ENCODE results near the gene GPSM1. TPM values are rescaled to one million over a fixed set of nuclear protein-coding genes. Genes with fewer than 3 reads are reported as not detected.

The GPSM1 gene
- total RNA-seq, 1 donor from 2014 or later: 69.0 TPM

DNA sequence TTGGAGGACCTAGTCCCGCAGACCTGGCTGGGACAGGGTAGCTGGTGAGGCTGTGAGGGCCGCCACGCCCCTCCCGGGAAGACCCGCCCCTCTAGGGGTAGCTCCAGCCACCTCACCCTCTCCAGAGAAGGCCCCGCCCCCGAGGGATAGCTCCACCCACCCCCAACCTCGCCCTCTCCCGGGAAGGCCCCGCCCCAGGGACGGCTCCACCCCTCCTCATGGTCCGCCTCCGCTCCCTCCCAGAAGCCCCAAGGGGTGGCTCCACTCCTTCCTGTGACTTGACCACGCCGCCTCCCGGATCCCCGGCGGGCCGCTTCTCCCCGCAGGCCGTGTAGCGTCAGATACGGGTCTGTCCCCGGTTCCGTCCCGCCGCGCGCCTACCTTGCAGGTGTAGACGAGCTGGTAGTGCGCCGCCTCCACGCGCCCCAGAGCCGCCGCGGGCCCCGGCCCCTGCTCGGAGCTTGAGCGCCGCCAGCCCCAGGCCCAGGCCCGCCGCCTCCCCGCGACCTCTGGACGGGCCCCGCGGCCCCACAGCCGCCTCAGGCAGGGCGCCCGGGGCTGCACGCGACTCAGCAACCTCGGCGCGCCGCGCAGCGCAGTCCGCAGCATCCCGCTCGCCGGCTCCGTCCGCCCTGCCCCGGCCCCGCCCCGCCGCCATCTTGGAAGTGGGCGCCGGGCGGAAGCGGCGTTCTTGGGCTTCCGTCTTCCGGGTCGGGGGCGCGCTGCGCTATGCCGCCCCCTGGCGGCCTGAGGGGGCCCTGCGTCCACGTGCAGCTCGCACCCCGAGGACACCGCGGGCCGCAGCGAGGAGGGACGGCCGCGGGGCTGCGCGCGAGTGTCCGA, 36.0 kb downstream of the GPSM1 start, which contains the start of gene DNLZ:
DNLZ (minus strand) TSS at position 639 of the 843 bp plus-strand sequence; CDS start at position 609, 30 bp downstream.
- intact Hi-C loops (cut with micrococcal nuclease): no loop called here

DNA sequence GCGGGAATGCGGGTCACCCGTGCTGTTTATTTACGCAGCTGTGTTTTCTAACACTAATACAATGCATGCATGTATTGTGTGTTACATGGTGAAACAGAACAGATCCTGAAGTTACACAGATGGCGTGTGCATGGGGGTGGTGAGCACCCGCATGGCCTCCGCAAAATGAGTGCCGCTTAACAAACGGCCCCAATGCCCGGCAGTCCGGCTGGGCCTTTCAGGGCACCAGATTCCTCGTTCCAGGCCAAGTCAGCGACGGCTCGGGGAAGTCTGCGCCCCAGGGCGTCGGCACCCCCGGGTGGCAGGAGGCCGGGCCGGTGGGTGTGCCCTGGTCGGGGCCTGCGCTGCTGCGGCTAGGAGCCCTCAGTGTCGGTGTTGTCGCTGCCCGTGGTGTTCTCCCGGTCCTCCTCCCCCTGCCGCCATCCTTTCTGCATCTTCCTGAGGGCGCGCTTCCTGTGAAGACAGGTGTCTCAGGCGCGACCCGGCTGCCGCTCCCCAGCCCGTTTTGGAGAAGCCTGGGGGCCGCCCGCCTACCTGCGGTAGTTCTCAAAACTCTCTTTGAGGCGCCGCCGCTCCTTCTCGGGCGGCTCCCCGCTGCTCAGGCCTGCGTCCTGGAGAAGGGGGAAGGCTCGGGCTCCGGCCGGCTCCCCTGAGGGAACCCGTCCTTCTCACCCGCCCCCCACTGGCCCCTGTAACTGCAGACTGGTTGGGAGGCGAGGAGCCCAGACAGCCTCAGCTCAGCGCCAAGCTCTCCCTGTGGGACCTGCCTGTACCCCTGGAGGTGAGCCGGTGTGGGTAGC, 36.8 kb downstream of the GPSM1 start:
- TF ChIP-seq, protein P1, sequence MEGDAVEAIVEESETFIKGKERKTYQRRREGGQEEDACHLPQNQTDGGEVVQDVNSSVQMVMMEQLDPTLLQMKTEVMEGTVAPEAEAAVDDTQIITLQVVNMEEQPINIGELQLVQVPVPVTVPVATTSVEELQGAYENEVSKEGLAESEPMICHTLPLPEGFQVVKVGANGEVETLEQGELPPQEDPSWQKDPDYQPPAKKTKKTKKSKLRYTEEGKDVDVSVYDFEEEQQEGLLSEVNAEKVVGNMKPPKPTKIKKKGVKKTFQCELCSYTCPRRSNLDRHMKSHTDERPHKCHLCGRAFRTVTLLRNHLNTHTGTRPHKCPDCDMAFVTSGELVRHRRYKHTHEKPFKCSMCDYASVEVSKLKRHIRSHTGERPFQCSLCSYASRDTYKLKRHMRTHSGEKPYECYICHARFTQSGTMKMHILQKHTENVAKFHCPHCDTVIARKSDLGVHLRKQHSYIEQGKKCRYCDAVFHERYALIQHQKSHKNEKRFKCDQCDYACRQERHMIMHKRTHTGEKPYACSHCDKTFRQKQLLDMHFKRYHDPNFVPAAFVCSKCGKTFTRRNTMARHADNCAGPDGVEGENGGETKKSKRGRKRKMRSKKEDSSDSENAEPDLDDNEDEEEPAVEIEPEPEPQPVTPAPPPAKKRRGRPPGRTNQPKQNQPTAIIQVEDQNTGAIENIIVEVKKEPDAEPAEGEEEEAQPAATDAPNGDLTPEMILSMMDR (IDR thresholded peaks at IDR 0.05; ENCODE audit: borderline replicate concordance): peak; percentile 35
- Histone ChIP-seq H3K9me3 (replicated peaks) (no peaks in the 10 kb centered on the region), H3K4me1 (peaks cover 36% of the 10 kb centered on the region), H3K36me3 (no peaks in the 10 kb centered on the region), H3K27ac (replicated peaks) (no peak overlapping the region), H3K27me3 (ENCODE audit: low read depth) (no peaks in the 10 kb centered on the region), H3K4me3 (peak overlapping the region; percentile 81)
- DNase-seq: no peak
- intact Hi-C loops (cut with micrococcal nuclease): no loop called here

More for the DNA sequence above, 36.0 kb downstream of the GPSM1 start, which contains the start of gene DNLZ:
- peak within 1 kb of the TSS; percentile 81 for H3K4me3 ChIP-seq
- DNase-seq: peak; percentile 98
- no peaks in the 10 kb centered on the region for H3K27me3 ChIP-seq (ENCODE audit: low read depth)
- TF ChIP-seq, protein P1 (IDR thresholded peaks at IDR 0.05; ENCODE audit: borderline replicate concordance): peak; percentile 98
- H3K36me3 ChIP-seq: no peaks in the 10 kb centered on the region
- H3K4me1 ChIP-seq: peaks cover 38% of the 10 kb centered on the region
- H3K9me3 ChIP-seq (replicated peaks): no peaks in the 10 kb centered on the region
- peak within 1 kb of the TSS; percentile 99 for H3K27ac ChIP-seq (replicated peaks)

DNA sequence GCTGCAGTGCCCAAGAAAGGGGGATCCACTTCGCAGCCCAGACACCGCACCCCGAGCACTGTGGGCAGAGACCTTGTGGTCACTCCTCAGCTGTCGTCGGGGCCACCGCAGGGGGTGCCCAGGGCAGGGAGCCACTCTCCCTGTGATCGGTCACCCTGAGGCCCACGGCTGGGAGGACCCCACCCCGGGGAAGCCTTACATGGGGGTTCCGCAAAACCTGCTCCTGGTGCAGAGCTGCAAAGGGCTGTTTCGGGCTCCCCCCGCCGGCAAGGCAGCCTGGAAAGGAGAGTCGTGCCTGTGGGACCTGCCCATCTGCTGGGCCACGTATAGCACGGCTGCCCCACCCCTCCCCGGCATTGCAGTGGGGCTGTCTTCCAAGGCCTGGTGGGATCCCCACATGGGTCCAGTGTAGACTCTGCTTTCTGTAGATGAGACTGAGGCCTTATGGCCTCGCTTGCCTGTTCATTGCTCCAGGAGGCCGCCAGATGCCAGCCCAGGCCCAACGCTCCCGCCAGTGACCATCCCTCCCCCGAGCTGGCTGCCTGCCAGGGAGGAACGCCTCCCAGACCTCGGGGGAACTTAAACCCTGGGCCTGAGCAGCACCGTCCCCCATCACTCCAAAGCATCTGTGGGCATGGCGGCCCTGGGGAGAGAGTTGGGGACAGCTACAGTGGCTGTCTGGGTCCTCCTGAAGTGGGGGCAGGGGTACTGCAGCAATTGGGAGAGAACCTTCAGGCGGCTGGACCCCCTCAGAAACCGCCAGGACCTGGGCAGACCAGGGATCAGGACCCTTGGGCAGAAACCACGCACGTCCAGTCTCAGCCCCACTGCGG, 37.8 kb downstream of the GPSM1 start:
- intact Hi-C loops (cut with micrococcal nuclease): no loop called here
- no peak for DNase-seq
- Histone ChIP-seq H3K9me3 (replicated peaks) (no peaks in the 10 kb centered on the region), H3K4me3 (no peak overlapping the region), H3K4me1 (peaks cover 36% of the 10 kb centered on the region), H3K36me3 (no peaks in the 10 kb centered on the region), H3K27ac (replicated peaks) (no peak overlapping the region), H3K27me3 (ENCODE audit: low read depth) (no peaks in the 10 kb centered on the region)
- TF ChIP-seq, protein P1 (IDR thresholded peaks at IDR 0.05; ENCODE audit: borderline replicate concordance): no peak

DNA sequence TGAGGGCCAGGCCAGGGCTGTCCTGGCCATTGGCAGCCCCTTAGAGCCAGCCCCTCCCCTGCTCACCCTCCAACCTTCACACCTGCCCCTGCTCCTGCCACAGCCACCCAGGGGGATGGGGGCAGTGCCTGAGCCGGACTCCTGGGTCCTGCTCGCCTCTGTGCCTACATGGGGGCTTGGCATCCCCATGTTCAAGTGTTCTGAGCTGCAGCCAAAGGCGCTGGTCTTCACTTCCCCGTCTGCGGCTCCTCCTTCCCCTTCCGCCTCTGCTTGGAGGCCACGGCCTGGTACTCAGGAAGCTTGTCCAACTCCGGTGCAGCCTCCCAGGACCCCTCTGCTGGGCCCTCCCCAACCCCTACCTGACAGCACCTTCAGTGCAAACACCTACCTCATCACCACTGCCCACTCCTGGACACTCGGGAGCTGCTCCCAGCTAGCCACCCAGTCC, 38.5 kb downstream of the GPSM1 start:
- intact Hi-C loops (cut with micrococcal nuclease): no loop called here
- Histone ChIP-seq H3K27me3 (ENCODE audit: low read depth) (no peaks in the 10 kb centered on the region), H3K4me1 (peaks cover 29% of the 10 kb centered on the region), H3K9me3 (replicated peaks) (no peaks in the 10 kb centered on the region), H3K27ac (replicated peaks) (no peak overlapping the region), H3K36me3 (no peaks in the 10 kb centered on the region), H3K4me3 (no peak overlapping the region)
- DNase-seq: no peak
- TF ChIP-seq, protein P1 (IDR thresholded peaks at IDR 0.05; ENCODE audit: borderline replicate concordance): no peak

DNA sequence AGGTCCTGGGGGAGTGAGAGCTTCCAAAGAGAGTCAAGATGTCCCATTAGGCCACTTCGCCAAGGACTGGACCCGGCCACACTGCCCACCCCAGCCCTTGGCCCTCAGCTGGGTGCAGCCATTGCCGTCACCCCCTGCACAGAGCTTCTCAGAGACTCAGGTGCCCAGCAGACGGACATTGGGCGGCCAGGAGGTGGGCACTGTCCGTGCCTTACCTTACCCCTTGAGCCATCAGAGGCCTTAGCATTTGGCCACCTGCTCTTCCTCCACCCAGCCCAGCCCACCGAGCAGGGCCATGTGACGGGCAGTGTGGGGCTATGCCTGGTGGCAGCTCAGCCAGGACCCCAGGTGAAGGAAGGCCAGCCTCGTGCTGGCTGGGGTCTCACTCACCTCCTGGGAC, 39.5 kb downstream of the GPSM1 start:
- H3K27me3 ChIP-seq (ENCODE audit: low read depth): no peaks in the 10 kb centered on the region
- DNase-seq: no peak
- no peaks in the 10 kb centered on the region for H3K36me3 ChIP-seq
- TF ChIP-seq, protein P1 (IDR thresholded peaks at IDR 0.05; ENCODE audit: borderline replicate concordance): no peak
- no peak overlapping the region for H3K27ac ChIP-seq (replicated peaks)
- no peaks in the 10 kb centered on the region for H3K9me3 ChIP-seq (replicated peaks)
- H3K4me1 ChIP-seq: peaks cover 19% of the 10 kb centered on the region
- H3K4me3 ChIP-seq: no peak overlapping the region
- intact Hi-C loops (cut with micrococcal nuclease): no loop called here

All from left ventricle myocardium inferior (tissue), 1 donor.